HG02885 (cell line): ENCODE results near the gene LMX1A.

Experiments
- ATAC-seq: cut with Tn5 transposase; IDR thresholded peaks from one replicate; pipeline ENCODE4 v1.9.1; 2021; ENCODE audit warnings: mild to moderate bottlenecking; ENCODE audit not compliant: unreplicated experiment, poor library complexity

The LMX1A gene

GRCh38 chr1:165328136-165328535, 28.4 kb downstream of the LMX1A start:
- ATAC-seq = no peak

GRCh38 chr1:165327538-165327937, 29.0 kb downstream of the LMX1A start:
- no peak for ATAC-seq

GRCh38 chr1:165325460-165326203, 30.9 kb downstream of the LMX1A start:
- ATAC-seq = no peak

- no peak for ATAC-seq
These were observed 32.5 kb downstream of the LMX1A start for GRCh38 chr1:165324050-165324449.

GRCh38 chr1:165317612-165318011, 38.9 kb downstream of the LMX1A start:
- ATAC-seq = no peak

GRCh38 chr1:165316153-165316772, 40.3 kb downstream of the LMX1A start:
- no peak for ATAC-seq

GRCh38 chr1:165315481-165315880, 41.0 kb downstream of the LMX1A start:
- ATAC-seq = no peak

GRCh38 chr1:165313903-165314302, 42.6 kb downstream of the LMX1A start:
- ATAC-seq = no peak

- no peak for ATAC-seq
These were observed 43.9 kb downstream of the LMX1A start for GRCh38 chr1:165312591-165312990.

- ATAC-seq = no peak
These were observed 49.7 kb downstream of the LMX1A start for GRCh38 chr1:165306543-165307434.

GRCh38 chr1:165303386-165303785, 53.1 kb downstream of the LMX1A start:
- no peak for ATAC-seq

- no peak for ATAC-seq
These were observed 56.1 kb downstream of the LMX1A start for GRCh38 chr1:165300400-165300903.

- ATAC-seq = no peak
These were observed 58.2 kb downstream of the LMX1A start for GRCh38 chr1:165298203-165298820.

- no peak for ATAC-seq
These were observed 60.3 kb downstream of the LMX1A start for GRCh38 chr1:165296205-165296604.

GRCh38 chr1:165290148-165290547, 66.4 kb downstream of the LMX1A start:
- no peak for ATAC-seq

- no peak for ATAC-seq
These were observed 67.0 kb downstream of the LMX1A start for GRCh38 chr1:165289556-165289955.

- no peak for ATAC-seq
These were observed 68.0 kb downstream of the LMX1A start for GRCh38 chr1:165288350-165289120.

GRCh38 chr1:165287781-165288180, 68.7 kb downstream of the LMX1A start:
- no peak for ATAC-seq

- no peak for ATAC-seq
These were observed 69.2 kb downstream of the LMX1A start for GRCh38 chr1:165287329-165287728.

- no peak for ATAC-seq
These were observed 72.1 kb downstream of the LMX1A start for GRCh38 chr1:165284454-165284853.
